CD14-positive monocyte (primary cell): ENCODE measurements around the gene SLC16A4. TPM values are rescaled to one million over a fixed set of nuclear protein-coding genes. Genes with fewer than 3 reads are reported as not detected.

Experiments used
- DNase-seq, 3 donors: peaks; one replicate each; pipeline ENCODE4 v3.0.0-alpha.2; 2011 to 2022
- H2AFZ ChIP-seq: 2 replicates; pipeline ENCODE4 v1.6.0; 2012; ENCODE audit warnings: mild to moderate bottlenecking, low read depth, low read length, inconsistent platforms; ENCODE audit not compliant: insufficient read depth, poor library complexity, severe bottlenecking
- H3K27ac ChIP-seq, 2 donors: 1 replicate in 1 of 2; 2 replicates in 1 of 2; pipeline ENCODE4 v1.5.1; 2012 to 2013; ENCODE audit warnings: low read length in 2 of 2, control low read depth in 1 of 2, inconsistent platforms in 1 of 2, low read depth in 1 of 2, mild to moderate bottlenecking in 1 of 2
- H3K27me3 ChIP-seq, 2 donors: one replicate each; pipeline versions ENCODE4 v1.6.0 to v1.6.1; 2011 to 2013; ENCODE audit warnings: low read length in 2 of 2; ENCODE audit not compliant: control insufficient read depth in 2 of 2, insufficient read depth in 2 of 2
- H3K36me3 ChIP-seq, 2 donors: replicated peaks in 1 of 2; 1 replicate in 1 of 2; 2 replicates in 1 of 2; pipeline versions ENCODE4 v1.5.1 to v1.6.1; 2012 to 2013; ENCODE audit warnings: low read length in 2 of 2, control low read depth in 1 of 2, inconsistent platforms in 1 of 2, mild to moderate bottlenecking in 1 of 2; ENCODE audit not compliant: insufficient read depth in 2 of 2, control insufficient read depth in 1 of 2
- H3K4me1 ChIP-seq, 2 donors: 1 replicate in 1 of 2; 2 replicates in 1 of 2; pipeline versions ENCODE4 v1.5.1 to v1.6.1; 2012 to 2013; ENCODE audit warnings: low read length in 2 of 2, control low read depth in 1 of 2, inconsistent platforms in 1 of 2, mild to moderate bottlenecking in 1 of 2, moderate library complexity in 1 of 2; ENCODE audit not compliant: insufficient read depth in 2 of 2, control insufficient read depth in 1 of 2
- H3K4me2 ChIP-seq: replicated peaks from 2 replicates; pipeline ENCODE3; 2012; ENCODE audit warnings: low read length, moderate library complexity, mild to moderate bottlenecking; ENCODE audit not compliant: poor library complexity, severe bottlenecking; ENCODE audit errors: extremely low read depth
- H3K4me3 ChIP-seq, 3 experiments: fragments of 200-600 bp in 1 of 3; sonication (generic) in 1 of 3; replicated peaks in 1 of 3; 1 replicate in 2 of 3; 2 replicates in 1 of 3; pipeline ENCODE4 v1.5.1; 2011 to 2013; ENCODE audit warnings: low read length in 3 of 3, mild to moderate bottlenecking in 3 of 3, control low read depth in 2 of 3, low read depth in 2 of 3, inconsistent platforms in 1 of 3, moderate library complexity in 1 of 3
- H3K79me2 ChIP-seq: 2 replicates; pipeline ENCODE4 v1.6.0; 2012; ENCODE audit warnings: mild to moderate bottlenecking, control low read depth, inconsistent platforms, low read length, moderate library complexity; ENCODE audit not compliant: insufficient read depth
- H3K9ac ChIP-seq: 2 replicates; pipeline ENCODE4 v1.6.0; 2017; ENCODE audit warnings: low read length, mild to moderate bottlenecking; ENCODE audit not compliant: insufficient read depth, poor library complexity, severe bottlenecking
- H3K9me3 ChIP-seq, 2 donors: replicated peaks in 1 of 2; 1 replicate in 1 of 2; 2 replicates in 1 of 2; pipeline versions ENCODE4 v1.5.1 to v1.6.1; 2012 to 2013; ENCODE audit warnings: low read length in 2 of 2, control low read depth in 1 of 2; ENCODE audit not compliant: control insufficient read depth in 1 of 2, insufficient read depth in 1 of 2
- H4K20me1 ChIP-seq: 2 replicates; pipeline ENCODE4 v1.6.0; 2012; ENCODE audit warnings: mild to moderate bottlenecking, low read length, control low read depth, moderate library complexity; ENCODE audit not compliant: insufficient read depth
- H3K27ac Mint-ChIP-seq, 7 donors: one replicate each; pipeline ENCODE4 v1.8.0; 2020; ENCODE audit warnings: mild to moderate bottlenecking in 7 of 7, mixed read lengths in 7 of 7, moderate library complexity in 6 of 7, inconsistent platforms in 2 of 7
- H3K27me3 Mint-ChIP-seq, 3 donors: one replicate each; pipeline ENCODE4 v1.8.0; 2021 to 2022; ENCODE audit warnings: low read depth in 3 of 3, mild to moderate bottlenecking in 3 of 3, mixed read lengths in 3 of 3, moderate library complexity in 3 of 3, inconsistent platforms in 1 of 3
- H3K36me3 Mint-ChIP-seq, 2 donors: one replicate each; pipeline ENCODE4 v1.8.0; 2020; ENCODE audit warnings: mixed read lengths in 2 of 2, inconsistent platforms in 1 of 2, mild to moderate bottlenecking in 1 of 2
- H3K4me1 Mint-ChIP-seq: one replicate; pipeline ENCODE4 v1.8.0; 2020; ENCODE audit warnings: mild to moderate bottlenecking, mixed read lengths
- H3K4me3 Mint-ChIP-seq, 2 donors: one replicate each; pipeline ENCODE4 v1.8.0; 2020; ENCODE audit warnings: mild to moderate bottlenecking in 2 of 2, mixed read lengths in 2 of 2, moderate library complexity in 1 of 2
- H3K9me3 Mint-ChIP-seq, 7 donors: one replicate each; pipeline ENCODE4 v1.8.0; 2020 to 2022; ENCODE audit warnings: mixed read lengths in 7 of 7, mild to moderate bottlenecking in 6 of 7, moderate library complexity in 6 of 7, inconsistent platforms in 2 of 7
- CTCF ChIP-seq: fragments of 200-600 bp; IDR thresholded peaks from one replicate; pipeline ENCODE4 v1.8.0; 2022; ENCODE audit warnings: antibody characterized with exemption, mild to moderate bottlenecking
- WGBS: methylation state at CpG from one replicate; pipeline ENCODE4 v1.1.5; 2013; ENCODE audit warnings: missing lambda C conversion rate; ENCODE audit not compliant: insufficient coverage; 5-methylcytosine and 5-hydroxymethylcytosine counted together
- intact Hi-C, 2 donors: fragments of 100-400 bp; cut with micrococcal nuclease; formaldehyde crosslinking; loops; one replicate each; pipeline versions ENCODE4 v1.15.0 to v1.15.1; 2023
- polyA plus RNA-seq, 3 donors: library from polyadenylated mRNA; depleted of rRNA in 1 of 3; unstranded in 2 of 3; stranded (reverse) in 1 of 3; fragments of 300-500 nt in 2 of 3; fragments of >200 nt in 1 of 3; fragmentation: Illumina TruSeq in 2 of 3; gene quantifications; 1 replicate in 2 of 3; 2 replicates in 1 of 3; pipeline ENCODE4 v1.2.3, GENCODE V29; 2012 to 2021

The SLC16A4 gene
- polyA plus RNA-seq, 3 donors: 0.13 to 0.26 (median 0.25) TPM

GRCh38 chr1:110324667-110325066 lies 66.2 kb downstream of the SLC16A4 start:
- no peak overlapping the region for H3K9ac ChIP-seq
- H3K9me3 ChIP-seq: no peaks in the 10 kb centered on the region
- TF ChIP-seq CTCF: no peak
- Mint-ChIP-seq H3K27ac (no peak overlapping the region), H3K9me3 (peaks cover 0 to 6% (median 0%) of the 10 kb centered on the region in 7 donors), H3K36me3 (no peaks in the 10 kb centered on the region), H3K27me3 (no peaks in the 10 kb centered on the region), H3K4me1 (peaks cover 9% of the 10 kb centered on the region), H3K4me3 (no peak overlapping the region)
- H3K79me2 ChIP-seq: no peaks in the 10 kb centered on the region
- intact Hi-C loops: no loop called here
- H2AFZ ChIP-seq: no peak overlapping the region
- no peak for DNase-seq
- H3K27ac ChIP-seq: no peak overlapping the region
- no peaks in the 10 kb centered on the region for H4K20me1 ChIP-seq
- no peak overlapping the region for H3K4me2 ChIP-seq
- no CpG with 5 or more reads among the region's 1 CpG for WGBS
- H3K27me3 ChIP-seq: no peaks in the 10 kb centered on the region
- peaks cover 5 to 10% of the 10 kb centered on the region in 2 donors for H3K4me1 ChIP-seq
- no peak overlapping the region for H3K4me3 ChIP-seq
- H3K36me3 ChIP-seq: no peaks in the 10 kb centered on the region

GRCh38 chr1:110321846-110322245 lies 69.0 kb downstream of the SLC16A4 start:
- Histone ChIP-seq H3K9ac (no peak overlapping the region), H3K4me2 (no peak overlapping the region), H3K36me3 (no peaks in the 10 kb centered on the region), H3K27ac (no peak overlapping the region), H3K9me3 (peaks cover 7% of the 10 kb centered on the region in 2 donors), H2AFZ (no peak overlapping the region), H3K27me3 (no peaks in the 10 kb centered on the region), H3K4me1 (peaks cover 0 to 8% of the 10 kb centered on the region in 2 donors), H4K20me1 (no peaks in the 10 kb centered on the region), H3K4me3 (no peak overlapping the region), H3K79me2 (no peaks in the 10 kb centered on the region)
- intact Hi-C loops: no loop called here
- no peak for DNase-seq
- Mint-ChIP-seq H3K36me3 (peaks cover 0 to 12% of the 10 kb centered on the region in 2 donors), H3K4me3 (no peak overlapping the region), H3K9me3 (peaks cover 4 to 15% (median 14%) of the 10 kb centered on the region in 7 donors), H3K4me1 (peaks cover 9% of the 10 kb centered on the region), H3K27ac (no peak overlapping the region), H3K27me3 (no peaks in the 10 kb centered on the region)
- no peak for TF ChIP-seq CTCF
- no CpG with 5 or more reads among the region's 4 CpGs for WGBS
